Vagina (tissue), 2 donors: ENCODE measurements around the gene PAXX. TPM values are rescaled to one million over a fixed set of nuclear protein-coding genes. Genes with fewer than 3 reads are reported as not detected.

ENCODE experiments used
- DNase-seq, 2 donors: peaks; one replicate each; pipeline ENCODE4 v3.0.0-alpha.2; 2017; ENCODE audit errors: extremely low spot score in 2 of 2
- H3K27ac ChIP-seq: fragments of 200-600 bp; sonication (generic); one replicate; pipeline ENCODE4 v1.5.1; 2019
- H3K27me3 ChIP-seq: fragments of 200-600 bp; sonication (generic); one replicate; pipeline ENCODE4 v1.5.1; 2019
- H3K36me3 ChIP-seq, 2 donors: fragments of 200-600 bp; sonication (generic); one replicate each; pipeline ENCODE4 v1.5.1; 2017 to 2019
- H3K4me1 ChIP-seq: fragments of 200-600 bp; sonication (generic); one replicate; pipeline ENCODE4 v1.5.1; 2019
- H3K4me3 ChIP-seq, 2 donors: fragments of 200-600 bp; sonication (generic); 1 replicate in 1 of 2; 2 replicates in 1 of 2; pipeline ENCODE4 v1.5.1; 2016 to 2019
- H3K9me3 ChIP-seq: fragments of 200-600 bp; sonication (generic); one replicate; pipeline ENCODE4 v1.5.1; 2019
- CTCF ChIP-seq, 3 experiments: fragments of 450-650 bp in 2 of 3; fragments of 200-600 bp in 1 of 3; sonication (generic) in 1 of 3; IDR thresholded peaks; one replicate each; pipeline ENCODE4 v1.5.1; 2017 to 2019; ENCODE audit warnings: antibody characterized with exemption in 3 of 3, mild to moderate bottlenecking in 2 of 3, moderate library complexity in 2 of 3
- POLR2A ChIP-seq, 2 donors: fragments of 450-650 bp; IDR thresholded peaks; one replicate each; pipeline ENCODE4 v1.6.1; 2017; ENCODE audit warnings: antibody characterized with exemption in 2 of 2, mild to moderate bottlenecking in 2 of 2, moderate library complexity in 2 of 2
- POLR2AphosphoS5 ChIP-seq, 2 donors: sonication (generic); formaldehyde crosslinking; IDR thresholded peaks; one replicate each; pipeline ENCODE4 v1.9.0; 2017; ENCODE audit warnings: antibody characterized with exemption in 2 of 2, mild to moderate bottlenecking in 2 of 2, low read depth in 1 of 2; ENCODE audit not compliant: insufficient read depth in 1 of 2
- intact Hi-C: fragments of 100-400 bp; cut with DNase I; formaldehyde crosslinking; loops from one replicate; pipeline ENCODE4 v1.15.1; 2023
- total RNA-seq: library from RNA; depleted of rRNA; stranded (reverse); fragments of >200 nt; gene quantifications from one replicate; pipeline ENCODE4 v1.2.3, GENCODE V29; 2016

Gene PAXX
- total RNA-seq, 1 donor from 2014 or later, result 62.9 TPM

GRCh38 chr9:136954270-136955083 is 37.7 kb upstream of the PAXX start:
- Histone ChIP-seq H3K9me3 (no peaks in the 10 kb centered on the region), H3K4me1 (peaks cover 27% of the 10 kb centered on the region), H3K27ac (no peak overlapping the region), H3K4me3 (no peak overlapping the region), H3K27me3 (no peaks in the 10 kb centered on the region), H3K36me3 (no peaks in the 10 kb centered on the region)
- no peak for DNase-seq
- TF ChIP-seq POLR2AphosphoS5 (IDR thresholded peaks at IDR 0.05; ENCODE audit: insufficient read depth in 1 of 2, low read depth in 1 of 2), result no peak
- no peak for TF ChIP-seq CTCF (IDR thresholded peaks at IDR 0.05)
- TF ChIP-seq POLR2A (IDR thresholded peaks at IDR 0.05), result no peak
- intact Hi-C loops, result no loop called here

- no peak overlapping the region for H3K27ac ChIP-seq
- intact Hi-C loops, result no loop called here
- H3K4me1 ChIP-seq, result peaks cover 20% of the 10 kb centered on the region
- H3K36me3 ChIP-seq, result no peaks in the 10 kb centered on the region
- H3K27me3 ChIP-seq, result no peaks in the 10 kb centered on the region
- no peaks in the 10 kb centered on the region for H3K9me3 ChIP-seq
- no peak overlapping the region for H3K4me3 ChIP-seq
- DNase-seq, result no peak
- TF ChIP-seq CTCF (IDR thresholded peaks at IDR 0.05), result no peak
- no peak for TF ChIP-seq POLR2A (IDR thresholded peaks at IDR 0.05)
- no peak for TF ChIP-seq POLR2AphosphoS5 (IDR thresholded peaks at IDR 0.05; ENCODE audit: insufficient read depth in 1 of 2, low read depth in 1 of 2)
Observed at GRCh38 chr9:136955202-136955942, 36.9 kb upstream of the PAXX start.

- Histone ChIP-seq H3K27ac (no peak overlapping the region), H3K4me3 (no peak overlapping the region), H3K9me3 (no peaks in the 10 kb centered on the region), H3K36me3 (no peaks in the 10 kb centered on the region), H3K27me3 (no peaks in the 10 kb centered on the region), H3K4me1 (peaks cover 16% of the 10 kb centered on the region)
- no peak for DNase-seq
- intact Hi-C loops, result no loop called here
- TF ChIP-seq CTCF (IDR thresholded peaks at IDR 0.05), result no peak
- no peak for TF ChIP-seq POLR2A (IDR thresholded peaks at IDR 0.05)
- TF ChIP-seq POLR2AphosphoS5 (IDR thresholded peaks at IDR 0.05; ENCODE audit: insufficient read depth in 1 of 2, low read depth in 1 of 2), result no peak
Observed at GRCh38 chr9:136955943-136956335, 36.3 kb upstream of the PAXX start.

GRCh38 chr9:136956604-136957003 is 35.6 kb upstream of the PAXX start:
- Histone ChIP-seq H3K4me1 (peaks cover 19% of the 10 kb centered on the region), H3K27ac (no peak overlapping the region), H3K9me3 (no peaks in the 10 kb centered on the region), H3K36me3 (no peaks in the 10 kb centered on the region), H3K27me3 (no peaks in the 10 kb centered on the region), H3K4me3 (no peak overlapping the region)
- intact Hi-C loops, result no loop called here
- TF ChIP-seq CTCF (IDR thresholded peaks at IDR 0.05) (no peak), POLR2AphosphoS5 (IDR thresholded peaks at IDR 0.05; ENCODE audit: insufficient read depth in 1 of 2, low read depth in 1 of 2) (no peak), POLR2A (IDR thresholded peaks at IDR 0.05) (no peak)
- DNase-seq, result no peak

DNA sequence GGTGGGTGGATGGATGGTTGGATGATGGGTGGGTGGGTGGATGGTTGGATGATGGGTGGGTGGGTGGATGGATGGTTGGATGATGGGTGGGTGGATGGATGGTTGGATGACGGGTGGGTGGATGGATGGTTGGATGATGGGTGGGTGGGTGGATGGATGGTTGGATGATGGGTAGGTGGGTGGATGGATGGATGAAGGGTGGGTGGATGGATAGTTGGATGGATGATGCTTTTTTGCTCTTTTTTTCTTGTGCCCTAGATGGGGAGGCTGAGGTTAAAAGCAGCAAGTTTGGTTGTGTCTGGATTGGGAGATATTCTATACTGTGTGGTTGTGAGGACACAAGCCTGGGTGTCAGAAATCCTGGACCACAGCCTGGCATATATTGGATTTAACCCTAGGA is 34.8 kb upstream of the PAXX start:
- TF ChIP-seq CTCF (IDR thresholded peaks at IDR 0.05) (no peak), POLR2AphosphoS5 (IDR thresholded peaks at IDR 0.05; ENCODE audit: insufficient read depth in 1 of 2, low read depth in 1 of 2) (no peak), POLR2A (IDR thresholded peaks at IDR 0.05) (no peak)
- Histone ChIP-seq H3K9me3 (no peaks in the 10 kb centered on the region), H3K27ac (no peak overlapping the region), H3K36me3 (no peaks in the 10 kb centered on the region), H3K4me1 (peaks cover 16% of the 10 kb centered on the region), H3K27me3 (no peaks in the 10 kb centered on the region), H3K4me3 (no peak overlapping the region)
- DNase-seq, result no peak
- intact Hi-C loops, result no loop called here
